ENCODE data around the gene CNTNAP2. TPM values are rescaled to one million over a fixed set of nuclear protein-coding genes. Genes with fewer than 3 reads are reported as not detected.

CNTNAP2 gene
- total and polyA plus RNA-seq, 7 experiments from 2014 or later, result 0.02 to 0.48 (median 0.24) TPM; not detected in 2

- H3K4me3 ChIP-seq (ENCODE audit: low read length), result no peak overlapping the region
- Mint-ChIP-seq H3K4me1 (no peaks in the 10 kb centered on the region), H3K27me3 (no peaks in the 10 kb centered on the region), H3K36me3 (no peaks in the 10 kb centered on the region), H3K4me3 (no peak overlapping the region), H3K9me3 (peaks cover 0 to 13% (median 3%) of the 10 kb centered on the region in 11 donors), H3K27ac (no peak overlapping the region)
- intact Hi-C loops (cut with micrococcal nuclease), result no loop called here
- ChIA-PET POLR2A (no interaction called here), CTCF (no interaction called here)
- no peaks in the 10 kb centered on the region for H3K4me1 ChIP-seq (ENCODE audit: control insufficient read depth in 2 of 2, insufficient read depth in 2 of 2, low read length in 2 of 2)
- no peak for ATAC-seq
- no peaks in the 10 kb centered on the region for H3K9me3 ChIP-seq (ENCODE audit: control insufficient read depth in 2 of 3, low read length in 3 of 3)
- H3K36me3 ChIP-seq (ENCODE audit: control insufficient read depth in 2 of 3, insufficient read depth in 3 of 3, low read length in 3 of 3), result no peaks in the 10 kb centered on the region
- H3K27ac ChIP-seq (ENCODE audit: low read depth, low read length), result no peak overlapping the region
- H3K27me3 ChIP-seq (ENCODE audit: control insufficient read depth in 2 of 2, insufficient read depth in 2 of 2, low read length in 2 of 2), result no peaks in the 10 kb centered on the region
- DNase-seq, result no peak
Measured at GRCh38 chr7:146314962-146315361, 198.4 kb downstream of the CNTNAP2 start.

DNA sequence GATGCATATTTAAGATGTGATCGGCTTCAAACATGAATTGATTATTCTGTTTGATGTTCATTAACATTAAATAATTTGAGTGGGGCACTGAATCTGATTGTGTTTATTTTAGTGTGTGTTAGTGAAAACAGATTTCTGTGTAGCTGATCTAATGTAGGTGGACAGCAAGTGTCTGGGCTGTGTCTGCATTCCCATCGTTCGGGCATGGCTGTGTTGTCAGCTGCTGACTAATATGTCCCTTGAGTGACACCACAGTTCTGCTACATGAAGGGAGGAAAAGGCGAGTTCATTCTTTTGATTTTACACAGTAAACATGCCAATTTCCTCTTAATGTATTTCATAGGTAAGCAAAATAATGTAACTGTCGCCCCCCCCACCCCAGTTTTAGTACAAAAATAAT, 203.0 kb downstream of the CNTNAP2 start:
- no peak overlapping the region for H3K27ac Mint-ChIP-seq
- no peaks in the 10 kb centered on the region for H3K9me3 ChIP-seq (ENCODE audit: control insufficient read depth in 2 of 3, low read length in 3 of 3)
- no peaks in the 10 kb centered on the region for H3K4me1 ChIP-seq (ENCODE audit: control insufficient read depth in 2 of 2, insufficient read depth in 2 of 2, low read length in 2 of 2)
- H3K27me3 ChIP-seq (ENCODE audit: control insufficient read depth in 2 of 2, insufficient read depth in 2 of 2, low read length in 2 of 2), result no peaks in the 10 kb centered on the region
- intact Hi-C loops (cut with micrococcal nuclease), result no loop called here
- no peak for ATAC-seq
- no peaks in the 10 kb centered on the region for H3K27me3 Mint-ChIP-seq
- CTCF ChIA-PET, result no interaction called here
- POLR2A ChIA-PET, result no interaction called here
- H3K4me1 Mint-ChIP-seq, result no peaks in the 10 kb centered on the region
- no peak overlapping the region for H3K4me3 Mint-ChIP-seq
- H3K9me3 Mint-ChIP-seq, result peaks cover 0 to 6% (median 0%) of the 10 kb centered on the region in 11 donors
- H3K4me3 ChIP-seq (ENCODE audit: low read length), result no peak overlapping the region
- no peaks in the 10 kb centered on the region for H3K36me3 Mint-ChIP-seq
- no peaks in the 10 kb centered on the region for H3K36me3 ChIP-seq (ENCODE audit: control insufficient read depth in 2 of 3, insufficient read depth in 3 of 3, low read length in 3 of 3)
- H3K27ac ChIP-seq (ENCODE audit: low read depth, low read length), result no peak overlapping the region
- DNase-seq, result no peak

DNA sequence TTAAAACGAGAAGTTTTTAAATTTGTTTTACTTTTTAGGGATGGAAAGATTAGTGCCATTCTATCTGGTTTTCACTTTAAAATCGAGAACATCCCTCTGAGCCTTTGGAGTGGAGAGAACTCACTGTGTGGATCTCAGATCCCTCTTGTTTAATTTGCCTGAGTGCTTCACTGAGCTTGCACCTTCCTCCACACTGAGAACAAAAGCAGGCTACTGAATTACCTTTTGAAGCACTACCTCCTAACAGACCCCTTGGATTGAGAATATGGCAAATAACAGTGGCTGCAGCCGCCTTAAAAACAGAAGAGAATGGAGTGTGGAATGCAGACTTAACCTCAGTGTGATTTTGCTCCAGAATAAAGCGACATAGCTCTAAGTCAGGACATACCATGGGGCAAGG, 204.7 kb downstream of the CNTNAP2 start:
- Histone ChIP-seq H3K27ac (ENCODE audit: low read depth, low read length) (no peak overlapping the region), H3K4me1 (ENCODE audit: control insufficient read depth in 2 of 2, insufficient read depth in 2 of 2, low read length in 2 of 2) (no peaks in the 10 kb centered on the region), H3K36me3 (ENCODE audit: control insufficient read depth in 2 of 3, insufficient read depth in 3 of 3, low read length in 3 of 3) (no peaks in the 10 kb centered on the region), H3K27me3 (ENCODE audit: control insufficient read depth in 2 of 2, insufficient read depth in 2 of 2, low read length in 2 of 2) (no peaks in the 10 kb centered on the region), H3K9me3 (ENCODE audit: control insufficient read depth in 2 of 3, low read length in 3 of 3) (no peaks in the 10 kb centered on the region), H3K4me3 (ENCODE audit: low read length) (no peak overlapping the region)
- ATAC-seq (no peak), DNase-seq (no peak)
- no peaks in the 10 kb centered on the region for H3K27me3 Mint-ChIP-seq
- no peak overlapping the region for H3K27ac Mint-ChIP-seq
- intact Hi-C loops (cut with micrococcal nuclease), result no loop called here
- H3K9me3 Mint-ChIP-seq, result peaks cover 0 to 6% (median 0%) of the 10 kb centered on the region in 11 donors
- no peak overlapping the region for H3K4me3 Mint-ChIP-seq
- POLR2A ChIA-PET, result no interaction called here
- no peaks in the 10 kb centered on the region for H3K36me3 Mint-ChIP-seq
- H3K4me1 Mint-ChIP-seq, result no peaks in the 10 kb centered on the region
- CTCF ChIA-PET, result no interaction called here

DNA sequence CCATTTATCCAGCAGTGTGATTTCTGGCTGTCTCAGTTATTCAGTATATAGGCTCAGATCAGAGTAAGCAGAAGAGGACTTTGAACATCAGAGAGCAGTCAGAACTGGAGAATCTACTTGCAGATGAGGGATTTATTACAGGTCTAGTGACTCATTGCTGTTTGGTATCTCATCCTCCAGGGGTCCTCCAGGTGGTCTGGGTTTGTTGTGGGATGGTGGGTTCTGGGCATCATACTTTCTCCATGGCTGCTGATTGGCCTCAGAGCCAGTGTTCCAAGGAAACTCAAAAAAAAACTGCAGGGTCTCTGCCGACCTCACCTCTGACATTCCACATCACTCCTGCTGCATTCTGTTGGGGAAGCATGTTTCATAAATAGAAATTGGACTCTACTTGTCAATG, 214.8 kb downstream of the CNTNAP2 start:
- ATAC-seq (no peak), DNase-seq (no peak)
- no peak overlapping the region for H3K27ac ChIP-seq (ENCODE audit: low read depth, low read length)
- POLR2A ChIA-PET, result no interaction called here
- CTCF ChIA-PET, result no interaction called here
- intact Hi-C loops (cut with micrococcal nuclease), result no loop called here
- no peaks in the 10 kb centered on the region for H3K4me1 ChIP-seq (ENCODE audit: control insufficient read depth in 2 of 2, insufficient read depth in 2 of 2, low read length in 2 of 2)
- Mint-ChIP-seq H3K27ac (no peak overlapping the region), H3K4me3 (no peak overlapping the region), H3K36me3 (peaks cover 0 to 5% (median 0%) of the 10 kb centered on the region in 5 donors), H3K27me3 (no peaks in the 10 kb centered on the region), H3K9me3 (peaks cover 0 to 27% (median 7%) of the 10 kb centered on the region in 11 donors), H3K4me1 (no peaks in the 10 kb centered on the region)
- no peak overlapping the region for H3K4me3 ChIP-seq (ENCODE audit: low read length)
- no peaks in the 10 kb centered on the region for H3K9me3 ChIP-seq (ENCODE audit: control insufficient read depth in 2 of 3, low read length in 3 of 3)
- H3K36me3 ChIP-seq (ENCODE audit: control insufficient read depth in 2 of 3, insufficient read depth in 3 of 3, low read length in 3 of 3), result no peaks in the 10 kb centered on the region
- no peaks in the 10 kb centered on the region for H3K27me3 ChIP-seq (ENCODE audit: control insufficient read depth in 2 of 2, insufficient read depth in 2 of 2, low read length in 2 of 2)

DNA sequence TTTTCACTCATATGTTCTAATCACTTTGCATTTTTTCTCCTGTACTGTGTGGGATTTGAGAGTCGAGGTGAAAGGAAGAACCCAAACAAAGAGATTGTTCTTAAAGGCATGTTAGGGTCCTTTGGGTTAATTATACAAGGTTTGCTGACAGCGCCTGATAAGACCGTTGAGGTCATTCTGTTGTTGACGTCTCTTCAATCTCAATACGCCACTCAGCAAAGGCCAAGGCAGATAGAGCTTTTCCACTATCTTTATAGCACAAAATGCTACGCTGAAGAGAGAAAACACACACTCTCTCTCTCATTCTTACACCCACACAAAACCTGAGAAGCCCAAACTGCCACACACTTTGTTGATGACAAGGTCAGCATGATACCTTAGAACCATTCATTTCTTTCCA, 228.7 kb downstream of the CNTNAP2 start:
- ChIA-PET POLR2A (no interaction called here), CTCF (no interaction called here)
- no peaks in the 10 kb centered on the region for H3K36me3 Mint-ChIP-seq
- DNase-seq, result no peak
- H3K4me1 Mint-ChIP-seq, result no peaks in the 10 kb centered on the region
- peaks cover 0 to 10% (median 0%) of the 10 kb centered on the region in 11 donors for H3K9me3 Mint-ChIP-seq
- H3K27me3 Mint-ChIP-seq, result no peaks in the 10 kb centered on the region
- H3K4me3 Mint-ChIP-seq, result no peak overlapping the region
- ATAC-seq, result no peak
- Histone ChIP-seq H3K4me3 (ENCODE audit: low read length) (no peak overlapping the region), H3K27me3 (ENCODE audit: control insufficient read depth in 2 of 2, insufficient read depth in 2 of 2, low read length in 2 of 2) (no peaks in the 10 kb centered on the region), H3K36me3 (ENCODE audit: control insufficient read depth in 2 of 3, insufficient read depth in 3 of 3, low read length in 3 of 3) (no peaks in the 10 kb centered on the region), H3K27ac (ENCODE audit: low read depth, low read length) (no peak overlapping the region), H3K4me1 (ENCODE audit: control insufficient read depth in 2 of 2, insufficient read depth in 2 of 2, low read length in 2 of 2) (no peaks in the 10 kb centered on the region), H3K9me3 (ENCODE audit: control insufficient read depth in 2 of 3, low read length in 3 of 3) (no peaks in the 10 kb centered on the region)
- H3K27ac Mint-ChIP-seq, result no peak overlapping the region
- intact Hi-C loops (cut with micrococcal nuclease), result no loop called here

- no peak overlapping the region for H3K4me3 ChIP-seq (ENCODE audit: low read length)
- H3K36me3 ChIP-seq (ENCODE audit: control insufficient read depth in 2 of 3, insufficient read depth in 3 of 3, low read length in 3 of 3), result no peaks in the 10 kb centered on the region
- H3K27ac Mint-ChIP-seq, result no peak overlapping the region
- ATAC-seq, result no peak
- H3K4me1 ChIP-seq (ENCODE audit: control insufficient read depth in 2 of 2, insufficient read depth in 2 of 2, low read length in 2 of 2), result no peaks in the 10 kb centered on the region
- intact Hi-C loops (cut with micrococcal nuclease), result no loop called here
- no peaks in the 10 kb centered on the region for H3K4me1 Mint-ChIP-seq
- ChIA-PET POLR2A (no interaction called here), CTCF (no interaction called here)
- H3K9me3 Mint-ChIP-seq, result peaks cover 0 to 11% (median 0%) of the 10 kb centered on the region in 11 donors
- H3K27me3 Mint-ChIP-seq, result no peaks in the 10 kb centered on the region
- H3K27me3 ChIP-seq (ENCODE audit: control insufficient read depth in 2 of 2, insufficient read depth in 2 of 2, low read length in 2 of 2), result no peaks in the 10 kb centered on the region
- H3K4me3 Mint-ChIP-seq, result no peak overlapping the region
- no peak overlapping the region for H3K27ac ChIP-seq (ENCODE audit: low read depth, low read length)
- no peaks in the 10 kb centered on the region for H3K36me3 Mint-ChIP-seq
- H3K9me3 ChIP-seq (ENCODE audit: control insufficient read depth in 2 of 3, low read length in 3 of 3), result no peaks in the 10 kb centered on the region
- DNase-seq, result no peak
Measured at GRCh38 chr7:146346096-146346495, 229.5 kb downstream of the CNTNAP2 start.

DNA sequence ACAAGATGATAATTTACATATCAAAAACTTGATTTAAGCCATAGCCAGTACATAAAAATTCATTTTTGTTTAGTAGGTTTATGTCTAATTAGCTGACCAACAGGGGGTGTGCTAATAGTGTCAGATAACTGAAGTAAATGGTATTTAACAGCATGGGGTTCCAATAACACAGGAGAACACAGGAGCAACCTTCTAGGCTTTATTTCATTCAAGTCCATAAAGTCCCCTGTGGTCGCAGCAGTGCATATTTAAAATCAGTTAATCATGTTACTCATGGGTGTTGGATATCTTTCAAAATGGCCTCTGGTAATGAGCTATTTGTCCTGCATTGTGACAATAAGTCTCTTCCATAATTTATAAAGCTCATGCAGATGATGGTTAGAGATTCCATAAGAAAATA, 238.6 kb downstream of the CNTNAP2 start:
- H3K36me3 Mint-ChIP-seq, result no peaks in the 10 kb centered on the region
- H3K27me3 ChIP-seq (ENCODE audit: control insufficient read depth in 2 of 2, insufficient read depth in 2 of 2, low read length in 2 of 2), result no peaks in the 10 kb centered on the region
- H3K4me3 ChIP-seq (ENCODE audit: low read length), result no peak overlapping the region
- ChIA-PET CTCF (no interaction called here), POLR2A (no interaction called here)
- no peak overlapping the region for H3K27ac Mint-ChIP-seq
- no peaks in the 10 kb centered on the region for H3K36me3 ChIP-seq (ENCODE audit: control insufficient read depth in 2 of 3, insufficient read depth in 3 of 3, low read length in 3 of 3)
- no peak overlapping the region for H3K4me3 Mint-ChIP-seq
- H3K27ac ChIP-seq (ENCODE audit: low read depth, low read length), result no peak overlapping the region
- ATAC-seq (no peak), DNase-seq (no peak)
- H3K9me3 Mint-ChIP-seq, result peaks cover 0 to 10% (median 6%) of the 10 kb centered on the region in 11 donors
- no peaks in the 10 kb centered on the region for H3K4me1 ChIP-seq (ENCODE audit: control insufficient read depth in 2 of 2, insufficient read depth in 2 of 2, low read length in 2 of 2)
- H3K9me3 ChIP-seq (ENCODE audit: control insufficient read depth in 2 of 3, low read length in 3 of 3), result no peaks in the 10 kb centered on the region
- H3K27me3 Mint-ChIP-seq, result no peaks in the 10 kb centered on the region
- intact Hi-C loops (cut with micrococcal nuclease), result no loop called here
- H3K4me1 Mint-ChIP-seq, result no peaks in the 10 kb centered on the region
